ENCODE results near the gene GRK7.
"Not testable (repeated sequence)": the region's sequence is repeated elsewhere in the genome, so short reads cannot be mapped to it uniquely, and the experiment has no call there.

Gene GRK7

GRCh38 chr3:141753399-141753798 is 9.8 kb upstream of the GRK7 start:
- Histone ChIP-seq H3K79me2 (ENCODE audit: control insufficient read depth, insufficient read depth, low read length, unreplicated experiment) (no peaks in the 10 kb centered on the region), H3K27me3 (ENCODE audit: insufficient read depth, low read length) (no peaks in the 10 kb centered on the region), H3K4me1 (ENCODE audit: control insufficient read depth, insufficient read depth, low read length, unreplicated experiment) (no peaks in the 10 kb centered on the region), H2AFZ (ENCODE audit: low read length, unreplicated experiment) (no peak overlapping the region), H3K36me3 (ENCODE audit: insufficient read depth, low read length) (no peaks in the 10 kb centered on the region; the same call in 1 of the 2 replicates), H3K4me3 (ENCODE audit: low read depth, low read length) (no peak overlapping the region), H3K27ac (ENCODE audit: low read depth, low read length) (no peak overlapping the region)

- H3K4me1 ChIP-seq (ENCODE audit: control insufficient read depth, insufficient read depth, low read length, unreplicated experiment) = no peaks in the 10 kb centered on the region
- no peak overlapping the region for H3K27ac ChIP-seq (ENCODE audit: low read depth, low read length)
- no peak overlapping the region for H2AFZ ChIP-seq (ENCODE audit: low read length, unreplicated experiment)
- no peaks in the 10 kb centered on the region for H3K27me3 ChIP-seq (ENCODE audit: insufficient read depth, low read length)
- H3K4me3 ChIP-seq (ENCODE audit: low read depth, low read length) = no peak overlapping the region
- H3K36me3 ChIP-seq (ENCODE audit: insufficient read depth, low read length) = no peaks in the 10 kb centered on the region; the same call in 1 of the 2 replicates
- H3K79me2 ChIP-seq (ENCODE audit: control insufficient read depth, insufficient read depth, low read length, unreplicated experiment) = no peaks in the 10 kb centered on the region
Measured at GRCh38 chr3:141754032-141754431, 9.2 kb upstream of the GRK7 start.

- not testable (repeated sequence) for H2AFZ ChIP-seq (ENCODE audit: low read length, unreplicated experiment); H3K4me1 ChIP-seq (ENCODE audit: control insufficient read depth, insufficient read depth, low read length, unreplicated experiment); H3K79me2 ChIP-seq (ENCODE audit: control insufficient read depth, insufficient read depth, low read length, unreplicated experiment); H3K27me3 ChIP-seq (ENCODE audit: insufficient read depth, low read length); H3K27ac ChIP-seq (ENCODE audit: low read depth, low read length); H3K4me3 ChIP-seq (ENCODE audit: low read depth, low read length); H3K36me3 ChIP-seq (ENCODE audit: insufficient read depth, low read length)
Measured at GRCh38 chr3:141762552-141762951, 656 bp upstream of the GRK7 start.

GRCh38 chr3:141764045-141764444 is 837 bp downstream of the GRK7 start:
- Histone ChIP-seq H3K4me1 (ENCODE audit: control insufficient read depth, insufficient read depth, low read length, unreplicated experiment) (no peaks in the 10 kb centered on the region), H2AFZ (ENCODE audit: low read length, unreplicated experiment) (no peak overlapping the region), H3K79me2 (ENCODE audit: control insufficient read depth, insufficient read depth, low read length, unreplicated experiment) (no peaks in the 10 kb centered on the region), H3K27me3 (ENCODE audit: insufficient read depth, low read length) (no peaks in the 10 kb centered on the region), H3K27ac (ENCODE audit: low read depth, low read length) (no peak overlapping the region), H3K4me3 (ENCODE audit: low read depth, low read length) (no peak overlapping the region), H3K36me3 (ENCODE audit: insufficient read depth, low read length) (no peaks in the 10 kb centered on the region)

GRCh38 chr3:141764465-141764864 is 1.3 kb downstream of the GRK7 start:
- no peak overlapping the region for H2AFZ ChIP-seq (ENCODE audit: low read length, unreplicated experiment)
- H3K4me1 ChIP-seq (ENCODE audit: control insufficient read depth, insufficient read depth, low read length, unreplicated experiment) = no peaks in the 10 kb centered on the region
- no peaks in the 10 kb centered on the region for H3K79me2 ChIP-seq (ENCODE audit: control insufficient read depth, insufficient read depth, low read length, unreplicated experiment)
- no peak overlapping the region for H3K27ac ChIP-seq (ENCODE audit: low read depth, low read length)
- no peak overlapping the region for H3K4me3 ChIP-seq (ENCODE audit: low read depth, low read length)
- no peaks in the 10 kb centered on the region for H3K27me3 ChIP-seq (ENCODE audit: insufficient read depth, low read length)
- no peaks in the 10 kb centered on the region for H3K36me3 ChIP-seq (ENCODE audit: insufficient read depth, low read length)

- H2AFZ ChIP-seq (ENCODE audit: low read length, unreplicated experiment) = no peak overlapping the region
- no peaks in the 10 kb centered on the region for H3K27me3 ChIP-seq (ENCODE audit: insufficient read depth, low read length)
- no peaks in the 10 kb centered on the region for H3K36me3 ChIP-seq (ENCODE audit: insufficient read depth, low read length)
- no peaks in the 10 kb centered on the region for H3K4me1 ChIP-seq (ENCODE audit: control insufficient read depth, insufficient read depth, low read length, unreplicated experiment)
- no peak overlapping the region for H3K27ac ChIP-seq (ENCODE audit: low read depth, low read length)
- no peaks in the 10 kb centered on the region for H3K79me2 ChIP-seq (ENCODE audit: control insufficient read depth, insufficient read depth, low read length, unreplicated experiment)
- no peak overlapping the region for H3K4me3 ChIP-seq (ENCODE audit: low read depth, low read length)
Measured at GRCh38 chr3:141764986-141765385, 1.8 kb downstream of the GRK7 start.

GRCh38 chr3:141767066-141767465 is 3.9 kb downstream of the GRK7 start:
- H3K27ac ChIP-seq (ENCODE audit: low read depth, low read length) = no peak overlapping the region
- H3K4me1 ChIP-seq (ENCODE audit: control insufficient read depth, insufficient read depth, low read length, unreplicated experiment) = no peaks in the 10 kb centered on the region
- H2AFZ ChIP-seq (ENCODE audit: low read length, unreplicated experiment) = no peak overlapping the region
- H3K4me3 ChIP-seq (ENCODE audit: low read depth, low read length) = no peak overlapping the region
- no peaks in the 10 kb centered on the region for H3K27me3 ChIP-seq (ENCODE audit: insufficient read depth, low read length)
- no peaks in the 10 kb centered on the region for H3K36me3 ChIP-seq (ENCODE audit: insufficient read depth, low read length)
- H3K79me2 ChIP-seq (ENCODE audit: control insufficient read depth, insufficient read depth, low read length, unreplicated experiment) = no peaks in the 10 kb centered on the region

- Histone ChIP-seq H3K4me3 (ENCODE audit: low read depth, low read length) (no peak overlapping the region), H3K36me3 (ENCODE audit: insufficient read depth, low read length) (no peaks in the 10 kb centered on the region), H3K4me1 (ENCODE audit: control insufficient read depth, insufficient read depth, low read length, unreplicated experiment) (no peaks in the 10 kb centered on the region), H3K27ac (ENCODE audit: low read depth, low read length) (no peak overlapping the region), H2AFZ (ENCODE audit: low read length, unreplicated experiment) (no peak overlapping the region), H3K27me3 (ENCODE audit: insufficient read depth, low read length) (no peaks in the 10 kb centered on the region), H3K79me2 (ENCODE audit: control insufficient read depth, insufficient read depth, low read length, unreplicated experiment) (no peaks in the 10 kb centered on the region)
Measured at GRCh38 chr3:141769221-141769894, 6.2 kb downstream of the GRK7 start.

- H3K27ac ChIP-seq (ENCODE audit: low read depth, low read length) = no peak overlapping the region
- no peaks in the 10 kb centered on the region for H3K27me3 ChIP-seq (ENCODE audit: insufficient read depth, low read length)
- H3K79me2 ChIP-seq (ENCODE audit: control insufficient read depth, insufficient read depth, low read length, unreplicated experiment) = no peaks in the 10 kb centered on the region
- H3K4me1 ChIP-seq (ENCODE audit: control insufficient read depth, insufficient read depth, low read length, unreplicated experiment) = no peaks in the 10 kb centered on the region
- no peak overlapping the region for H2AFZ ChIP-seq (ENCODE audit: low read length, unreplicated experiment)
- H3K4me3 ChIP-seq (ENCODE audit: low read depth, low read length) = no peak overlapping the region
- H3K36me3 ChIP-seq (ENCODE audit: insufficient read depth, low read length) = no peaks in the 10 kb centered on the region
Measured at GRCh38 chr3:141773676-141774075, 10.5 kb downstream of the GRK7 start.

GRCh38 chr3:141776376-141776775 is 13.2 kb downstream of the GRK7 start:
- H3K27me3 ChIP-seq (ENCODE audit: insufficient read depth, low read length) = no peaks in the 10 kb centered on the region
- no peaks in the 10 kb centered on the region for H3K79me2 ChIP-seq (ENCODE audit: control insufficient read depth, insufficient read depth, low read length, unreplicated experiment)
- H3K4me1 ChIP-seq (ENCODE audit: control insufficient read depth, insufficient read depth, low read length, unreplicated experiment) = no peaks in the 10 kb centered on the region
- H3K36me3 ChIP-seq (ENCODE audit: insufficient read depth, low read length) = no peaks in the 10 kb centered on the region
- no peak overlapping the region for H2AFZ ChIP-seq (ENCODE audit: low read length, unreplicated experiment)
- no peak overlapping the region for H3K27ac ChIP-seq (ENCODE audit: low read depth, low read length)
- no peak overlapping the region for H3K4me3 ChIP-seq (ENCODE audit: low read depth, low read length)

- Histone ChIP-seq H3K79me2 (ENCODE audit: control insufficient read depth, insufficient read depth, low read length, unreplicated experiment) (no peaks in the 10 kb centered on the region), H3K4me3 (ENCODE audit: low read depth, low read length) (no peak overlapping the region), H3K36me3 (ENCODE audit: insufficient read depth, low read length) (no peaks in the 10 kb centered on the region), H2AFZ (ENCODE audit: low read length, unreplicated experiment) (no peak overlapping the region), H3K27ac (ENCODE audit: low read depth, low read length) (no peak overlapping the region), H3K4me1 (ENCODE audit: control insufficient read depth, insufficient read depth, low read length, unreplicated experiment) (no peaks in the 10 kb centered on the region), H3K27me3 (ENCODE audit: insufficient read depth, low read length) (no peaks in the 10 kb centered on the region)
Measured at GRCh38 chr3:141776885-141777284, 13.7 kb downstream of the GRK7 start.

All from ACC112 (cell line).